ENCODE measurements around the gene SLC19A1.

Gene SLC19A1

DNA sequence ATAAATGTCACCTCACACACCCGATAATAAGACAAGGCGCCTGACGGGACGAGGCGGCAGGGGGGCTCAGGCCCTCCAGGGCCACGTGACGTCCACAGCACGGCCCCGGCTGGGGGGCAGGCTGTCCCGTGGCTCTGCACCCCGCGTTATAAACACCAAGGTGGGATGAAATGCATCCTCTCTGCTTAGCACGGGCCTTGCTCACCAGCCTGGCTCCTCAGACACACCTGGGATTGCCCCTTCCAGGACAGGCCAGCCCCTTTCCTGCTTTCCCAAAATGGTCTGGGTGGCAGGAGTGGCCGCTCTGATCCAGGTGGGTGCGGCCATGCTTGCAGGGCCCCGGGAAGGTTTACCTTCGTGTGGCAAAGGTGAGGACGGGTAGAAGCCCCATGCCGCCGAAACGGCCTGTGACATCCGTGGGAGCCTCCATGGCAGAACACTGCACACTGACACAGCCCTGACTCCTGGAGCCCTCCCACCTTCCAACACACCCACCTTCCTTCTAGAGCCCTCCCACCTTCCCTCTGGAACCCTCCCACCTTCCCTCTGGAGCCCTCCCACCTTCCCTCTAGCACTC, 35.9 kb downstream of the SLC19A1 start:
- H3K4me3 ChIP-seq (ENCODE audit: insufficient read depth in 1 of 2, low read depth in 1 of 2, low read length in 2 of 2): no peak overlapping the region
- no peak overlapping the region for H3K18ac ChIP-seq (ENCODE audit: low read depth in 1 of 2, low read length in 2 of 2)
- H3K9me3 ChIP-seq (ENCODE audit: control insufficient read depth, low read length): no peaks in the 10 kb centered on the region
- no peak overlapping the region for H4K8ac ChIP-seq (ENCODE audit: low read length)
- H2BK120ac ChIP-seq (ENCODE audit: low read depth, low read length): no peak overlapping the region
- peaks cover 2% of the 10 kb centered on the region for H3K4me1 ChIP-seq (ENCODE audit: control insufficient read depth, insufficient read depth, low read depth, low read length)
- H3K27me3 ChIP-seq (ENCODE audit: control insufficient read depth in 1 of 2, insufficient read depth in 1 of 2, low read length in 2 of 2): no peaks in the 10 kb centered on the region
- no peak overlapping the region for H2BK15ac ChIP-seq (ENCODE audit: low read depth, poor library complexity, severe bottlenecking)
- H2BK5ac ChIP-seq (ENCODE audit: low read depth, low read length, poor library complexity, severe bottlenecking): no peak overlapping the region
- H3K27ac ChIP-seq (ENCODE audit: low read length, poor library complexity, severe bottlenecking): no peak overlapping the region
- no peak overlapping the region for H3K4ac ChIP-seq (ENCODE audit: low read depth in 1 of 2, low read length in 2 of 2)
- peaks cover 4% of the 10 kb centered on the region for H3K79me1 ChIP-seq (replicated peaks; ENCODE audit: low read length, poor library complexity, severe bottlenecking)
- peaks cover 0 to 85% of the 10 kb centered on the region in 2 experiments for H3K36me3 ChIP-seq (ENCODE audit: control insufficient read depth in 1 of 2, insufficient read depth in 2 of 2, low read depth in 1 of 2, low read length in 2 of 2)
- no peak overlapping the region for H3K14ac ChIP-seq (ENCODE audit: low read length in 2 of 2)
- 89% methylated on average over 22 of the region's 22 CpGs for WGBS
- no peak overlapping the region for H2BK12ac ChIP-seq (ENCODE audit: low read length in 2 of 2)
- no peak overlapping the region for H4K91ac ChIP-seq (ENCODE audit: low read length)
- H3K23ac ChIP-seq (ENCODE audit: low read length in 2 of 2): no peak overlapping the region
- no peak overlapping the region for H3K9ac ChIP-seq (ENCODE audit: low read length)
- DNase-seq: no peak
- no peak overlapping the region for H2AK5ac ChIP-seq (ENCODE audit: low read length, severe bottlenecking)
- no peak overlapping the region for H2AFZ ChIP-seq (ENCODE audit: low read depth, low read length)
- H3K4me2 ChIP-seq (ENCODE audit: low read length, poor library complexity, severe bottlenecking): no peak overlapping the region

DNA sequence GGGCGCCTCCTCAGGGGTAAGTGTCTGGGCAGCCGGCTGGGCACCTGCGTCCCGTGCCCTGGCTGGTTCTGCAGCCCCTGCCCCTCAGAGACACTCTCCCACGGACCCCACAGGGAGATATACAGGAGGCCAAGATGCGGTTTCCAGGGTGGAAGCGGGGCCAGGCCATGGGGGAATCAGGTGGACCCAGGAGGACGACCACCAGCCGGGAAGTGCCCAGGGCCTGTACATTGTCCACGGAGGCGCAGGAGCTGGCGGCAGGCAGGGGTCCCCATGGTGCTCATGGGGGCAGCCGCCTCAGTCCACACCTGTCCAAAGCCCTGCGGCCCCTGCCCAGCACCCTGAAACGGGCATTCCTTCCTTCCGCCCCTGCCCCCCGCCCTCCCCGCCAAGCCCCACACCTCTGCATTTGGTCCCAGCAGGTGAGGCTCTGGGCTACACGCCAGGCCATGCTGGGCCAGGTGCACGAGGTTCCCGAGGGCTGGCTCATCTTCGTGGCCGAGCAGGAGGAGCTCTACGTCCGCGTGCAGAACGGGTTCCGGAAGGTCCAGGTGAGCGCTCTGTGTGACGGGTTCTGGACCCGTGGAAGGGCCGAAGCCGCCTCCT, 36.7 kb downstream of the SLC19A1 start:
- peaks cover 0 to 80% of the 10 kb centered on the region in 2 experiments for H3K36me3 ChIP-seq (ENCODE audit: control insufficient read depth in 1 of 2, insufficient read depth in 2 of 2, low read depth in 1 of 2, low read length in 2 of 2)

DNA sequence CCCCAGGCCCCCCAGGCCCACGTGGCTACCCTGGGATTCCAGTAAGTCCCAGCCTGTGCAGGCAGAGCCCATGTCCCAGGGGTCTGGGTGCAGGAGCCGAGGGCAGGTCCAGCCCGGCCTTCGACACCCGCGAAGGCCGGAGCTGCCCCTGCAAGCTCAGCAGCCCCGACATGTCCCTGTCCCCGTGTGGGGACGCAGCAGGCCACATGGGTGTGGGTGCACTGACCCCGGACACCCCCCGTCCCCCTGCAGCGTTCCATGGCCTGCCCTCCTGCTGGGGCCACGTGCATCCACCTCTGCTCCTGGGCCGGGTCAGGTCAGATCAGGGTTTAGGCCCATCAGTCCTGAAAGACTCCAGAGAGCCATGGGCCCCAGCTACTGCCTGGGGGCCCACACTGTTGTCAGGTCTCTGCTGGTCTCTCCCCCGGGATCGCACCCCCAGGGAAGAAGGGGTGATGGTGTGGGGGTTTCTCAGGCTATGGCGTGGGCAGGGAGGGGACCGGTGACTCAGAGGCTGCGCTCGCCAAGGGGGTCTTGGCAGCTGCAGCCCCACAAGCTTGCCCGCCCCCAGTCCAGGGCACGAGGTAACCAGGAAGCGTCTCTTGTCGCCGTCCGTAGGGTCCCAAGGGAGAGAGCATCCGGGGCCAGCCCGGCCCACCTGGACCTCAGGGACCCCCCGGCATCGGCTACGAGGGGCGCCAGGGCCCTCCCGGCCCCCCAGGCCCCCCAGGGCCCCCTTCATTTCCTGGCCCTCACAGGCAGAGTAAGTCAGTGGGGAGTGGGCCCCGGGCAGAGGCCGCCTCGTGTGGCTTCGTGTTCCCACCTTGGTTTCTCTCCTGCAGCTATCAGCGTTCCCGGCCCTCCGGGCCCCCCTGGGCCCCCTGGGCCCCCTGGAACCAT, 37.5 kb downstream of the SLC19A1 start:
- H3K14ac ChIP-seq (ENCODE audit: low read length in 2 of 2): no peak overlapping the region
- H3K23ac ChIP-seq (ENCODE audit: low read length in 2 of 2): no peak overlapping the region
- H2BK5ac ChIP-seq (ENCODE audit: low read depth, low read length, poor library complexity, severe bottlenecking): no peak overlapping the region
- H3K9me3 ChIP-seq (ENCODE audit: control insufficient read depth, low read length): no peaks in the 10 kb centered on the region
- no peak overlapping the region for H3K18ac ChIP-seq (ENCODE audit: low read depth in 1 of 2, low read length in 2 of 2)
- no peak overlapping the region for H3K4me2 ChIP-seq (ENCODE audit: low read length, poor library complexity, severe bottlenecking)
- no peak overlapping the region for H2BK15ac ChIP-seq (ENCODE audit: low read depth, poor library complexity, severe bottlenecking)
- no peak for DNase-seq
- 95% methylated on average over 40 of the region's 41 CpGs for WGBS
- no peak overlapping the region for H3K4me3 ChIP-seq (ENCODE audit: insufficient read depth in 1 of 2, low read depth in 1 of 2, low read length in 2 of 2)
- H2BK12ac ChIP-seq (ENCODE audit: low read length in 2 of 2): no peak overlapping the region
- H3K4me1 ChIP-seq (ENCODE audit: control insufficient read depth, insufficient read depth, low read depth, low read length): peaks cover 5% of the 10 kb centered on the region
- no peak overlapping the region for H4K91ac ChIP-seq (ENCODE audit: low read length)
- H3K36me3 ChIP-seq (ENCODE audit: control insufficient read depth in 1 of 2, insufficient read depth in 2 of 2, low read depth in 1 of 2, low read length in 2 of 2): peaks cover 0 to 78% of the 10 kb centered on the region in 2 experiments
- H2BK120ac ChIP-seq (ENCODE audit: low read depth, low read length): no peak overlapping the region
- no peaks in the 10 kb centered on the region for H3K27me3 ChIP-seq (ENCODE audit: control insufficient read depth in 1 of 2, insufficient read depth in 1 of 2, low read length in 2 of 2)
- peaks cover 9% of the 10 kb centered on the region for H3K79me1 ChIP-seq (replicated peaks; ENCODE audit: low read length, poor library complexity, severe bottlenecking)
- no peak overlapping the region for H3K27ac ChIP-seq (ENCODE audit: low read length, poor library complexity, severe bottlenecking)
- no peak overlapping the region for H2AFZ ChIP-seq (ENCODE audit: low read depth, low read length)
- H4K8ac ChIP-seq (ENCODE audit: low read length): no peak overlapping the region
- no peak overlapping the region for H3K9ac ChIP-seq (ENCODE audit: low read length)
- H3K4ac ChIP-seq (ENCODE audit: low read depth in 1 of 2, low read length in 2 of 2): no peak overlapping the region
- H2AK5ac ChIP-seq (ENCODE audit: low read length, severe bottlenecking): no peak overlapping the region

More for the DNA sequence above, 36.7 kb downstream of the SLC19A1 start:
- 93% methylated on average over 33 of the region's 33 CpGs for WGBS
- Histone ChIP-seq H2BK15ac (ENCODE audit: low read depth, poor library complexity, severe bottlenecking) (no peak overlapping the region), H3K4me2 (ENCODE audit: low read length, poor library complexity, severe bottlenecking) (no peak overlapping the region), H3K23ac (ENCODE audit: low read length in 2 of 2) (no peak overlapping the region), H3K18ac (ENCODE audit: low read depth in 1 of 2, low read length in 2 of 2) (no peak overlapping the region), H3K9ac (ENCODE audit: low read length) (no peak overlapping the region), H3K14ac (ENCODE audit: low read length in 2 of 2) (no peak overlapping the region), H2AFZ (ENCODE audit: low read depth, low read length) (no peak overlapping the region), H3K4ac (ENCODE audit: low read depth in 1 of 2, low read length in 2 of 2) (no peak overlapping the region), H3K9me3 (ENCODE audit: control insufficient read depth, low read length) (no peaks in the 10 kb centered on the region), H3K4me1 (ENCODE audit: control insufficient read depth, insufficient read depth, low read depth, low read length) (peaks cover 2% of the 10 kb centered on the region), H2BK5ac (ENCODE audit: low read depth, low read length, poor library complexity, severe bottlenecking) (no peak overlapping the region), H3K4me3 (ENCODE audit: insufficient read depth in 1 of 2, low read depth in 1 of 2, low read length in 2 of 2) (no peak overlapping the region), H2BK12ac (ENCODE audit: low read length in 2 of 2) (no peak overlapping the region), H4K91ac (ENCODE audit: low read length) (no peak overlapping the region), H3K27me3 (ENCODE audit: control insufficient read depth in 1 of 2, insufficient read depth in 1 of 2, low read length in 2 of 2) (no peaks in the 10 kb centered on the region), H2AK5ac (ENCODE audit: low read length, severe bottlenecking) (no peak overlapping the region), H3K27ac (ENCODE audit: low read length, poor library complexity, severe bottlenecking) (no peak overlapping the region), H3K79me1 (replicated peaks; ENCODE audit: low read length, poor library complexity, severe bottlenecking) (peaks cover 4% of the 10 kb centered on the region), H4K8ac (ENCODE audit: low read length) (no peak overlapping the region), H2BK120ac (ENCODE audit: low read depth, low read length) (no peak overlapping the region)
- no peak for DNase-seq

DNA sequence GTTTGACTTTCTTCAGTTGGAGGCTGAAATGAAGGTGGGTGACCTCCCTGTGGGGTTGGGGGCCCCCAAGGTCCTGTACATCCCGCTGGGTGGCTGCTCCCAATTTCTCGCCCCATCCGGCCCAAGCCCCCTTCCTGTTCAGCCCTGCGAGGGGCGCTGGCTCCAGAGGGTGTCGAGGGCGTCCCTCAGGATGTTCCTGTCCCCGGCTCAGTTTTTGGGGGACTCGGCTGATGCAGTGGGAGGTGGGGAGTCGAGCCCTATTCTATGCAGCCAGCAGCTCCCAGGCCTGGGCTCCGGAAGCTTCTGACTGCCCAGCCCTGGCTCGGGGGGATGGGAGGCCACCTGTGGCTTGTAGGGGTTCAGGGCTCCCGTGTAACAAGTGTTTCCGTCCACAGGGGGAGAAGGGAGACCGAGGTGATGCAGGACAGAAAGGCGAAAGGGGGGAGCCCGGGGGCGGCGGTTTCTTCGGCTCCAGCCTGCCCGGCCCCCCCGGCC, 38.2 kb downstream of the SLC19A1 start:
- peaks cover 5% of the 10 kb centered on the region for H3K4me1 ChIP-seq (ENCODE audit: control insufficient read depth, insufficient read depth, low read depth, low read length)
- H3K27ac ChIP-seq (ENCODE audit: low read length, poor library complexity, severe bottlenecking): no peak overlapping the region
- peaks cover 9% of the 10 kb centered on the region for H3K79me1 ChIP-seq (replicated peaks; ENCODE audit: low read length, poor library complexity, severe bottlenecking)
- no peak overlapping the region for H3K14ac ChIP-seq (ENCODE audit: low read length in 2 of 2)
- no peak overlapping the region for H4K8ac ChIP-seq (ENCODE audit: low read length)
- no peak overlapping the region for H3K23ac ChIP-seq (ENCODE audit: low read length in 2 of 2)
- H3K9me3 ChIP-seq (ENCODE audit: control insufficient read depth, low read length): no peaks in the 10 kb centered on the region
- no peak overlapping the region for H3K4ac ChIP-seq (ENCODE audit: low read depth in 1 of 2, low read length in 2 of 2)
- H3K18ac ChIP-seq (ENCODE audit: low read depth in 1 of 2, low read length in 2 of 2): no peak overlapping the region
- no peak overlapping the region for H2AFZ ChIP-seq (ENCODE audit: low read depth, low read length)
- no peak overlapping the region for H3K4me2 ChIP-seq (ENCODE audit: low read length, poor library complexity, severe bottlenecking)
- 98% methylated on average over 22 of the region's 22 CpGs for WGBS
- H2AK5ac ChIP-seq (ENCODE audit: low read length, severe bottlenecking): no peak overlapping the region
- H2BK12ac ChIP-seq (ENCODE audit: low read length in 2 of 2): no peak overlapping the region
- H3K36me3 ChIP-seq (ENCODE audit: control insufficient read depth in 1 of 2, insufficient read depth in 2 of 2, low read depth in 1 of 2, low read length in 2 of 2): peaks cover under 1 to 77% of the 10 kb centered on the region in 2 experiments
- no peak overlapping the region for H2BK120ac ChIP-seq (ENCODE audit: low read depth, low read length)
- no peak overlapping the region for H2BK15ac ChIP-seq (ENCODE audit: low read depth, poor library complexity, severe bottlenecking)
- no peak overlapping the region for H3K4me3 ChIP-seq (ENCODE audit: insufficient read depth in 1 of 2, low read depth in 1 of 2, low read length in 2 of 2)
- no peak overlapping the region for H2BK5ac ChIP-seq (ENCODE audit: low read depth, low read length, poor library complexity, severe bottlenecking)
- no peak for DNase-seq
- H3K9ac ChIP-seq (ENCODE audit: low read length): no peak overlapping the region
- no peaks in the 10 kb centered on the region for H3K27me3 ChIP-seq (ENCODE audit: control insufficient read depth in 1 of 2, insufficient read depth in 1 of 2, low read length in 2 of 2)
- no peak overlapping the region for H4K91ac ChIP-seq (ENCODE audit: low read length)

Data from mesenchymal stem cell (in vitro differentiated cells and primary cell).